Neuronal stem cell (in vitro differentiated cells): ENCODE results near the gene FYN.

Experiments
- DNase-seq: peaks from one replicate; pipeline ENCODE4 v3.0.0-alpha.2; 2013; ENCODE audit warnings: low spot score
- H2AFZ ChIP-seq: one replicate; pipeline ENCODE4 v1.6.1; 2013; ENCODE audit warnings: mild to moderate bottlenecking, low read length, inconsistent platforms
- H2AK5ac ChIP-seq: 2 replicates; pipeline ENCODE4 v1.6.1; 2013; ENCODE audit warnings: low read depth, mild to moderate bottlenecking, inconsistent platforms, low read length, moderate library complexity, mixed read lengths
- H2BK120ac ChIP-seq: 2 replicates; pipeline ENCODE4 v1.6.1; 2013; ENCODE audit warnings: low read depth, mild to moderate bottlenecking, inconsistent platforms, low read length, moderate library complexity, mixed read lengths
- H2BK12ac ChIP-seq: one replicate; pipeline ENCODE4 v1.6.1; 2013; ENCODE audit warnings: low read length, inconsistent platforms
- H2BK15ac ChIP-seq: 2 replicates; pipeline ENCODE4 v1.6.1; 2013; ENCODE audit warnings: mild to moderate bottlenecking, low read length, inconsistent platforms, mixed read lengths
- H2BK5ac ChIP-seq: one replicate; pipeline ENCODE4 v1.6.1; 2013; ENCODE audit warnings: inconsistent platforms, mild to moderate bottlenecking, low read length, moderate library complexity
- H3K14ac ChIP-seq: one replicate; pipeline ENCODE4 v1.6.1; 2013; ENCODE audit warnings: low read length, inconsistent platforms
- H3K18ac ChIP-seq: 2 replicates; pipeline ENCODE4 v1.6.1; 2013; ENCODE audit warnings: low read length, inconsistent platforms
- H3K23ac ChIP-seq: 2 replicates; pipeline ENCODE4 v1.6.1; 2013; ENCODE audit warnings: low read depth, mild to moderate bottlenecking, mixed read lengths, low read length, inconsistent platforms; ENCODE audit not compliant: poor library complexity
- H3K27ac ChIP-seq: replicated peaks from 3 replicates; pipeline ENCODE4 v1.5.1; 2013; ENCODE audit warnings: low read length, inconsistent platforms
- H3K27me3 ChIP-seq, 3 experiments: 2 replicates each; pipeline ENCODE4 v1.6.1; 2013; ENCODE audit warnings: low read length in 3 of 3, mild to moderate bottlenecking in 2 of 3, inconsistent platforms in 1 of 3, low read depth in 1 of 3, mixed read lengths in 1 of 3, moderate library complexity in 1 of 3; ENCODE audit not compliant: control insufficient read depth in 3 of 3, insufficient read depth in 3 of 3
- H3K36me3 ChIP-seq, 2 donors: replicated peaks in 1 of 2; 2 replicates each; pipeline ENCODE4 v1.6.1; 2013; ENCODE audit warnings: low read length in 2 of 2; ENCODE audit not compliant: control insufficient read depth in 2 of 2, insufficient read depth in 2 of 2
- H3K4ac ChIP-seq: 2 replicates; pipeline ENCODE4 v1.6.1; 2013; ENCODE audit warnings: inconsistent platforms, mild to moderate bottlenecking, low read length, moderate library complexity
- H3K4me1 ChIP-seq, 2 donors: 1 replicate in 1 of 2; 2 replicates in 1 of 2; pipeline ENCODE4 v1.6.1; 2013; ENCODE audit warnings: low read length in 2 of 2, low read depth in 1 of 2; ENCODE audit not compliant: control insufficient read depth in 2 of 2, insufficient read depth in 1 of 2
- H3K4me2 ChIP-seq: one replicate; pipeline ENCODE4 v1.6.1; 2013; ENCODE audit warnings: mild to moderate bottlenecking, low read length, inconsistent platforms; ENCODE audit not compliant: insufficient read depth, poor library complexity, severe bottlenecking
- H3K4me3 ChIP-seq, 2 donors: 2 replicates each; pipeline ENCODE4 v1.5.1; 2013; ENCODE audit warnings: low read length in 2 of 2, mild to moderate bottlenecking in 2 of 2, inconsistent platforms in 1 of 2, moderate library complexity in 1 of 2
- H3K79me1 ChIP-seq: one replicate; pipeline ENCODE4 v1.6.1; 2013; ENCODE audit warnings: low read depth, mild to moderate bottlenecking, inconsistent platforms, low read length, moderate library complexity
- H3K9ac ChIP-seq: one replicate; pipeline ENCODE4 v1.6.1; 2013; ENCODE audit warnings: mild to moderate bottlenecking, low read depth, low read length, inconsistent platforms; ENCODE audit not compliant: poor library complexity
- H3K9me3 ChIP-seq, 2 donors: replicated peaks in 1 of 2; 2 replicates each; pipeline versions ENCODE3 to v1.6.1; 2013; ENCODE audit warnings: low read length in 2 of 2, mild to moderate bottlenecking in 2 of 2, inconsistent platforms in 1 of 2, low read depth in 1 of 2, mixed read lengths in 1 of 2, moderate library complexity in 1 of 2; ENCODE audit not compliant: control insufficient read depth in 2 of 2, insufficient read depth in 1 of 2
- H4K8ac ChIP-seq: one replicate; pipeline ENCODE4 v1.6.1; 2013; ENCODE audit warnings: low read depth, mild to moderate bottlenecking, inconsistent platforms, low read length, moderate library complexity
- H4K91ac ChIP-seq: one replicate; pipeline ENCODE4 v1.6.1; 2013; ENCODE audit warnings: low read length, low read depth, mild to moderate bottlenecking, inconsistent platforms; ENCODE audit not compliant: poor library complexity
- WGBS, 2 donors: extraction: QIAGEN DNeasy Blood & Tissue Kit; methylation state at CpG; one replicate each; pipeline ENCODE4 v1.1.7; 2013; ENCODE audit warnings: missing lambda C conversion rate in 2 of 2, mixed read lengths in 1 of 2; ENCODE audit not compliant: insufficient read length in 2 of 2, insufficient replicate concordance in 1 of 2; ENCODE audit errors: extremely low coverage in 2 of 2; 5-methylcytosine and 5-hydroxymethylcytosine counted together

The FYN gene

GRCh38 chr6:111918825-111919224, 45.6 kb upstream of the FYN start:
- Histone ChIP-seq H3K36me3 (no peaks in the 10 kb centered on the region), H3K9me3 (no peaks in the 10 kb centered on the region), H2BK120ac (no peak overlapping the region), H3K27ac (no peak overlapping the region), H2BK15ac (no peak overlapping the region), H2AFZ (no peak overlapping the region), H4K91ac (no peak overlapping the region), H2BK12ac (no peak overlapping the region), H3K4me1 (peaks cover 11 to 12% of the 10 kb centered on the region in 2 donors), H2AK5ac (no peak overlapping the region), H3K4ac (no peak overlapping the region), H3K9ac (no peak overlapping the region), H3K23ac (no peak overlapping the region), H3K14ac (no peak overlapping the region), H2BK5ac (no peak overlapping the region), H3K79me1 (no peaks in the 10 kb centered on the region), H4K8ac (no peak overlapping the region), H3K27me3 (no peaks in the 10 kb centered on the region), H3K4me3 (no peak overlapping the region), H3K4me2 (no peak overlapping the region), H3K18ac (no peak overlapping the region)
- no peak for DNase-seq
- WGBS, 2 donors = no CpG with 5 or more reads among the region's 5 CpGs

DNA sequence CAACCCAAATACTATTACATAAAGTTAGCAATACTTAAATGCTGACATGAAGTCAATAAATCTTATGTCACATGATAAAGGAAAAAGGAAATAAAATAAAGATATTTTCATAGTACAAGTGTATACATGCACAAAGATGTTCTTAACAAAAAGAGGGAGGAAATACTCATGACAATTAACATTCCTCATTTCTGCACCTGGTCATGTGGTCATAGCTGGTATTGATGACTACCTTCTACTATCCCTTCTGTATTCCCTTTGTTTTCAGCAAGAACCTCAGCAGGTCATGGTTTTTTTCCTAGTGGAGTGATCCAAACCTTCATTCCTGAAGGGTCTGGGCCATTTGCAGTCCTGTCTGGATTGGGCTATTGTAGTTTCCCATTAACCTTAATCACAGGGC, 43.5 kb upstream of the FYN start:
- DNase-seq = no peak
- H3K23ac ChIP-seq = no peak overlapping the region
- no peak overlapping the region for H2AK5ac ChIP-seq
- H3K14ac ChIP-seq = no peak overlapping the region
- no peak overlapping the region for H4K8ac ChIP-seq
- H2BK120ac ChIP-seq = no peak overlapping the region
- no peaks in the 10 kb centered on the region for H3K9me3 ChIP-seq
- no peak overlapping the region for H3K27ac ChIP-seq
- H3K9ac ChIP-seq = no peak overlapping the region
- no peak overlapping the region for H3K18ac ChIP-seq
- H2BK15ac ChIP-seq = no peak overlapping the region
- H3K4me3 ChIP-seq = no peak overlapping the region
- H3K4me1 ChIP-seq = peaks cover 11 to 12% of the 10 kb centered on the region in 2 donors
- H3K4ac ChIP-seq = no peak overlapping the region
- H3K79me1 ChIP-seq = no peaks in the 10 kb centered on the region
- H2AFZ ChIP-seq = no peak overlapping the region
- H3K36me3 ChIP-seq = no peaks in the 10 kb centered on the region
- H3K27me3 ChIP-seq = no peaks in the 10 kb centered on the region
- H4K91ac ChIP-seq = no peak overlapping the region
- H2BK12ac ChIP-seq = no peak overlapping the region
- H3K4me2 ChIP-seq = no peak overlapping the region
- H2BK5ac ChIP-seq = no peak overlapping the region

DNA sequence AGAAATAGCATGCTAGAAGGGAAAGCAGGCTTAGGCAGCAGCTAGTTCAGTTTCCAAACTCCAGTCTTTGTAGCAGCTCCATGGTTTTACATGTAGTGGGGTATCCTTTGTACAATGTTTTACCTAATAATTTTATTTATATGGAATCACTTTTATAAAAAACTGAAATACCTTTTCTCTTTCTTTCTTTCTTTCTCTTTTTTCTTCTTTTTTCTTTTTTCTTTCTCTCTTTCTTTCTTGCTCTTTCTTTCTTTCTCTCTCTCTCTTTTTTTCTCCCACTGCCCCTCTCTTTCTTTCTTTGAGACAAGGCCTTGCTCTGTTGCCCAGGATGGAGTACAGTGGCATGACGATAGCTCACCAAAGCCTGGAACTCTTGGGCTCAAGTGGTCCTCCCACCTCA, 41.4 kb upstream of the FYN start:
- H2BK12ac ChIP-seq = no peak overlapping the region
- no peak overlapping the region for H4K91ac ChIP-seq
- no peak overlapping the region for H2AFZ ChIP-seq
- H3K36me3 ChIP-seq = no peaks in the 10 kb centered on the region
- no peak overlapping the region for H2BK5ac ChIP-seq
- no peak overlapping the region for H3K23ac ChIP-seq
- H4K8ac ChIP-seq = no peak overlapping the region
- no peak for DNase-seq
- WGBS, 2 donors = no CpG with 5 or more reads among the region's 1 CpG
- no peaks in the 10 kb centered on the region for H3K27me3 ChIP-seq
- no peak overlapping the region for H2AK5ac ChIP-seq
- no peaks in the 10 kb centered on the region for H3K9me3 ChIP-seq
- H2BK15ac ChIP-seq = no peak overlapping the region
- no peak overlapping the region for H3K18ac ChIP-seq
- no peak overlapping the region for H3K4ac ChIP-seq
- no peaks in the 10 kb centered on the region for H3K79me1 ChIP-seq
- H3K14ac ChIP-seq = no peak overlapping the region
- no peak overlapping the region for H3K4me3 ChIP-seq
- H3K27ac ChIP-seq = no peak overlapping the region
- H3K4me1 ChIP-seq = no peaks in the 10 kb centered on the region
- H3K9ac ChIP-seq = no peak overlapping the region
- no peak overlapping the region for H2BK120ac ChIP-seq
- H3K4me2 ChIP-seq = no peak overlapping the region

DNA sequence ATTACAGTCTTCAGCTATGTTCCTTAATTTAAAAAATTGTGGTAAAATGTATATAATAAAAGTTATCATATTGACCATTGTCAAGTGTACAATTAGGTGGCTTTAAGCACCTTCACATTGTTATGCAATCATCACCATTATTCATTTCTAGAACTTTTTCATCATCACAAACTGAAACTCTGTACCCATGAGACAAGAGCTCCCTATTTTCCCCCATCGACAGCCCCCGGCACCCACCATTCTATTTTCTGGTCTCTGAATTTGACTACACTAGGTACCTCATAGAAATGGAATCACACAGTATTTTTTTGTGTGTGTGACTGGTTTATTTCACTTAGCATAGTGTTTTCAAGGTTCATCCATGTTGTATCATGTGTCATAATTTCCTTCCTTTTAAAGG, 39.7 kb upstream of the FYN start:
- no peak overlapping the region for H4K91ac ChIP-seq
- H3K14ac ChIP-seq = no peak overlapping the region
- no peak overlapping the region for H2AFZ ChIP-seq
- no peak overlapping the region for H3K23ac ChIP-seq
- H3K27me3 ChIP-seq = no peaks in the 10 kb centered on the region
- no peak for DNase-seq
- no peak overlapping the region for H3K4me3 ChIP-seq
- H3K9ac ChIP-seq = no peak overlapping the region
- no peak overlapping the region for H2BK120ac ChIP-seq
- no peak overlapping the region for H3K4ac ChIP-seq
- H2BK15ac ChIP-seq = no peak overlapping the region
- H3K4me1 ChIP-seq = no peaks in the 10 kb centered on the region
- H3K9me3 ChIP-seq = no peaks in the 10 kb centered on the region
- H3K4me2 ChIP-seq = no peak overlapping the region
- no peaks in the 10 kb centered on the region for H3K36me3 ChIP-seq
- no CpG with 5 or more reads among the region's 2 CpGs for WGBS, 2 donors
- no peak overlapping the region for H4K8ac ChIP-seq
- no peak overlapping the region for H2AK5ac ChIP-seq
- H3K27ac ChIP-seq = no peak overlapping the region
- no peaks in the 10 kb centered on the region for H3K79me1 ChIP-seq
- H2BK12ac ChIP-seq = no peak overlapping the region
- no peak overlapping the region for H3K18ac ChIP-seq
- no peak overlapping the region for H2BK5ac ChIP-seq
